GM19463 (cell line): Measurements from ENCODE around the gene ACSS3.
"Not testable (repeated sequence)": the region's sequence is repeated elsewhere in the genome, so short reads cannot be mapped to it uniquely, and the experiment has no call there.

ENCODE experiments used
- ATAC-seq: cut with Tn5 transposase; IDR thresholded peaks from one replicate; pipeline ENCODE4 v1.9.1; 2021; ENCODE audit warnings: mild to moderate bottlenecking, moderate library complexity; ENCODE audit not compliant: unreplicated experiment

The ACSS3 gene

DNA sequence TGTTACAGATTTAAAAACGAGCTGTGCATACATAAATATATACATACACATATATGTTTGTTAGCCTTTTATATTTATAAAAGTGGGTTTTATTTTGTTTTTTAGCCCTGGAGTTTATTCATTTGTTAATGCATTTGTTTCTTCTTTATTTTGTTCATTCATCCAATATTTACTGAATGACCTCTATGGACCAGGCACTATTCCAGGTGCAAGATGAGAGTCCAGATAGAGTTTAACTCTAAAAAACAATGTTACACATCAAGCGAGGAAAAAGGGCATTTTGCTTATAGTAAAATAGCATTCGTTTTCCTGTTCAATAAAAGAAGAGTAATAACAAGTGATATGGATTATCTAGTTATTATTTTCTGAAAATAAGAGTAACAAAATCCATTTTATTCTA, 14.2 kb downstream of the ACSS3 start:
- no peak for ATAC-seq

- ATAC-seq: no peak
Measured at GRCh38 chr12:81094718-81095360, 17.0 kb downstream of the ACSS3 start.

DNA sequence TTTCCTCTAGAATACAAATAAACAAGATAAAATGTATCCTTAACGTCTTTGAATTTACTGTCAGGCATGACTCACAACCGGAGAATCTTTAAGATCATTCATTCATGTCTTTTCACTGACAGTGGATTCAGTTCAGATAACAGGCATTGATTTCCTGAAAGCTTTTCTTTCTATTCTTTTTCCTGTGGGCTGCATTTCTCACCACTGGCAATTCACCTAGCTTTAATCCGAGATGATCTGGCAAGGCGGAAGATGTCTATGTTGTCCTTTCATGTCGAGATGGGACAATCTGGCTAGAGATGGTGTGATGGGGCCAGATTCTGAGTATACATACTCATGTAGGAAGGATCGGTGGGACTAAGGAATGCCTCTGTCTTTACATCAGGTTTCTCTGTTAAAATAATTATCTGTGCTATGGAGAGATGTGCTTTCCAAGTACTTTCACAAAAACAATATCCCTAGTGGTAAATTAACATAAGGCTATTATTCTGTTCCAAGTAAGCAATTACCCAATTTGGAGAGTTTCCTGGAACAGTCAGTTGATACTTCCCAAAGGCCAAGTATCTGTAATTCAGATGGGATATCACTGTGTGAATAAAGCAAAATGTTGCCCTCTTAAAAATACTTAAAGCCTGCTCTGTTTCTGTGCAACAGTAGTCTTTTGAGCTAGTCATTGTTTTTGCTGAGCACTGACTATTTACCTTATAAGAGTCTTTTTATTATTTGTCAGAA, 17.8 kb downstream of the ACSS3 start:
- ATAC-seq: no peak

GRCh38 chr12:81105687-81106086, 27.8 kb downstream of the ACSS3 start:
- no peak for ATAC-seq

GRCh38 chr12:81114226-81114625, 36.3 kb downstream of the ACSS3 start:
- ATAC-seq: no peak

DNA sequence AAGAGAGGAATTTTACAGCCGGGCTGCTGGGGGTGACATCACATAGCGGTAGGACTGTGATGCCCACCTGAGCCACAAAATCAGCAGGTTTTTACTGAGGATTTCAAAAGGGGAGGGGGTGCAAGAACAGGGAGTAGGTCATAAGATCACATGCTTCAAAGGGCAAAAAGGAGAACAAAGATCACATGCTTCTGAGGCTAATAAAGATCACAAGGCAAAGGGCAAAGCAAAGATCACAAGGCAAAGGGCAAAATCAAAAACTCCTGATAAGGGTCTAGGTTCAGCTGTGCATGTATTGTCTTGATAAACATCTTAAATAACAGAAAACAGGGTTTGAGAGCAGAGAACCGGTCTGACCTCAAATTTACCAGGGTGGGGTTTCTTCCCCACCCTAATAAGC, 41.2 kb downstream of the ACSS3 start:
- ATAC-seq: not testable (repeated sequence)

DNA sequence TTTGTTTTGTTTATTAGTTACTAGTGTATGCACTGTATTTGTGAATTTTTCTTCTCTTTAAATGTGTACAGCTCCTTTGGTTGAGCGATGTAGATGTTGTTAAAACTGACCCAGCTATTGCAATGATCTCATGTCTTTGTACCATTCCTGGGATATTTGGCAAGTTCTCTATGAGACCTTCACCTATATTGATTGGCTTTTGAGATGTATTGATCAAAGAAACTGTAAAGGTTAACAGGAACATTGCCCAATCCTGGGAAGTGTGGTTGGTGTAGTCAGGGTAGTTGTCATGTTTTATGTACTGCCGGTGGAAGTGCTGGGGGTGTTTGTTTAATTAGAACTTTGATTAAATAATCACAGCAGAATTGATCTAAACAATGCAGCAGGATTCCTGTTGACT, 43.1 kb downstream of the ACSS3 start:
- ATAC-seq: no peak

DNA sequence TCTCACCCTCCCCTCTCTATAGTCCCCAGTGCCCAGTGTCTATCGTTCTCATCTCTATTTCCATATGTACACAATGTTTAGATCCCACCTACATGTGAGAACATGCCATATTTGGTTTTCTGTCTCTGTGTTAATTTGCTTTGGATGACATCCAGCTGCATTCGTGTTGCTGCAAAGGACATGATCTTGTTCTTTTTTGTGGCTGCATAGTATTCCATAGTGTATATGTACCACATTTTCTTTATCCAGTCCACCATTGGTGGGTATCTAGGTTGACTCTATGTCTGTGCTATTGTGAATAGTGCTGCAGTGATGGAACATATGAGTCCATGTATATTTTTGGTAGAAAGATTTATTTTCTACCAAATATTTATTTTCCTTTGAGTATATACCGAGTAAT, 45.7 kb downstream of the ACSS3 start:
- no peak for ATAC-seq

DNA sequence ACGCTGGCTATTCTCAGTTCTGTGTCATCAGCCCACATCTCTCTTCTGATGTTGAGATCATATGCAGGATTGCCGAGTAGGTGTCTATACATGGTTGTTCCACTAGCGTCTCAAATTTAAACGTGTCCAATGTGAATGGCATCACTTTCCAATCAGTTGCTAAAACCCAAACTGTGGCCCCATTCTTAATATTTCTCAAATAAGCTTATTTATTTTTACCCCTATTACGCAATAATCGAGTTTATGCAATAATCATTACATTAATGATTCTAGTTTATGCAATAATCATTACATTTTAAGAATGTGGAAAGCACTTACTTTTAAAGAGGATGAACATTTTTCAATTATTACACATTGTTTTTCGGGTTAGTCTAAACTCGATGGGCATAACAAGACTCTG, 47.8 kb downstream of the ACSS3 start:
- no peak for ATAC-seq

GRCh38 chr12:81128930-81129554, 51.2 kb downstream of the ACSS3 start:
- ATAC-seq: peak; percentile 98

DNA sequence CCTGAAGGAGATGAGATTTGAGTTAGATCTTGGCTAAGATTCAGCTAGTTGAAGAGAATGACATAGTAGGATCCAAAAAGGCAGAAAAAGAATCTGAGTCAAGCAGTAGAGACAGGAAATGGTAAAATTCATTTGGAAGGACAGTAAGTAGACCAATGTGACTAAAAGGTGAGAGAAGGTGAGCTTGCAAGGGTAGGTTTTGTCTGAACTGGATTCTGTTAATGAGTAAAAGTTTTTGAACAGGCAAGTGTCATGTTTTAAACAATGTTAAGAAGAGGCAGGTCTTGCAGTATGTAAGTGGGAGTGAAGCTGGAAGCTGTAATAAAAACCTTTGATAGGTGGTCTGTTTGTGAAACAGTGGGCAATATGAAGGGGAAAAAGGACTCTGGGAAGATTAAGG, 58.6 kb downstream of the ACSS3 start:
- no peak for ATAC-seq

DNA sequence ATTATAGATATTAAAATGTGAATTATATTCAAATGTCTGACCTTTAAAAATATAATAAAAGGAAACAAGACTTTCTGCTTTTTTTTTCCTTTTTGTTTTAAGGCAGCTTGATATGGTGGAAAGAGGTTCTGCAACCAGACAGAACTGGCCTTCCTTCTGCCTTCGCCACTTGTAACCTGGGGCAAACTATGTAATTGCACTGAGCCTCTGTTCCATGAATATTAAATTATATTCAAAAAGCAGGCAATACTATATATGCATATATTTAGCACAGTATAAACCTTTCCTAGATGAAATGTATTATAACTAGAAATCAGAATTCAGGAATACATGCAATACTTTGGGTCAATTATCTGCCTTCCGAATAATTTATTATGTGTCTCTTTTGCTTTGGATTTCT, 59.9 kb downstream of the ACSS3 start:
- ATAC-seq: no peak

DNA sequence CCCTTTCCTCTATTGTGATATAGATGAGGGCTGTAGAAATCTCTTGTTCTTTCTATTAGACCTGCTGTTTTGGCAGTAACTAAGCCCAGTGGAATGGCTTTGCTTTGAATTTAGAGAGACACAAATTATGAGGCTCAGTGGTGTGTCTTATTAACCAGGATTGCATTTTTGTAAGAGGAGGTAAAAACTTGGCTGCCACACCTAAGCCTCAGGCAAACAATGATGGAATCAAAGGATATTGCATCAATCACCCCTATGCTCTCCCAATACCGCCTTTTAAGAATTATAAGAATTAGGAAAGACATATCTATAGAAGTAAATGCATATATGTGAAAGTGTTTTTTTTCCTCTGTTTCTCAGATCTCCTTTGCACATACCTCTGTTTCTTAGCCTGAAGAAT, 63.3 kb downstream of the ACSS3 start:
- no peak for ATAC-seq

DNA sequence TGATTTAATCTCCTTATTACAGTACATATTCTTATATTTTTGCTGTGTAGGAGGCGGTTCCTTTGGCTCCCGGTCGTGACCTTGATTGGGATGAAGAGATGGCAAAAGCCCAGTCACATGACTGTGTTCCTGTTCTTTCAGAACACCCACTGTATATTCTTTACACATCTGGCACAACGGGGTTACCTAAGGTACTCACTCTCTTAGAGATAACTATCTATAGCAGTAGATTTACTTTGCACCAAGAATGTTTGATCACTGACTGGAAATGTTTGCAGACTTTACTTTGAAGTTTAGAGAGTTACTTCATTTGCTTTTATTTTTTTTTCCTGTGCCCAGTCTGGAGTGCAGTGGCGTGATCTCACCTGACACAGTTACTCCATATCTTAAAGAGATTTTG, 65.2 kb downstream of the ACSS3 start:
- ATAC-seq: no peak

DNA sequence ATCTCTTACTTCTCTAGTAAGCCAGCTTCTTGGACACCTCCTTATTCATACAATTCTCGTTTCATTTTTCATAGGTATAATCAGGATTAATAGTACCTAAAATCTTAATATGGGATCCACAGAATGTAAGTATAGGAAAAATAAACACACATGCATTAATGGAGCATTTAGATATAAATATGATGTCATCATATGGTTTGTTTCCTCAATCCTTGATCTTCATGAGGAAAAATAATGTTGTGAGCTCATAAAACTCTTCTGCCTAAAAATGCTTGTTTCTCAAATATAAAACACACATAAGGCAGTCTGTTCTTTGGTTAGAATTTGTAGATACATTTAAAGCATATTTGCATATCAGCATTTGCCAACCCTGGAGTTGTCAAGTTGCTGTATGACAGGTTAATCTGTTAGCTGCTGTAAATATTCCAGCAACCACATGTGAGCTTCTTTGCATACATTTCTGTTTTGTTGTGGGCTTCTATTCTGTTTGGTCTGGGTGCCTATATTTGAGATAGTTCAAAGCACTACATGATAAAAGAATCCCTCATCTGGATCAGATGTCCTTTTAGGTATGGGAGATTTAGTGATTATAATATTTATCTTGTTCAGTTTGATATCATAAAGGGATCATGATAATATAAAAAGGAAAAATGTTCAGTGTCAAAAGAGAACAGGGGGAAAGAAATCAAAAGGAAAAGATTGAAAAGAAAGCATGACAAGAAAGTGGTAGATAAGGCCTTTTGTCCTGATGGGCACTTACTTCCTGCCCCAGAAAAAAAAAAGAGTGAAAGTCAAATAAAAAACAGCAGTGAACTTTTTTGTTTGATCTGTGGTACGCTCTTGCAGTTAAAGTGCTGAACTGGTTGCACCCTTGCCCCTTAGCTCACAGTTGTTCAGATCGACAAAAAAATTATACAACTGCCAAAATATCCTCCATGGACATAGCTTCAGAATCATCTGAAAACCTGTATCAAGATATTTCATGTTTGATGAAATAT, 68.6 kb downstream of the ACSS3 start:
- ATAC-seq: no peak

DNA sequence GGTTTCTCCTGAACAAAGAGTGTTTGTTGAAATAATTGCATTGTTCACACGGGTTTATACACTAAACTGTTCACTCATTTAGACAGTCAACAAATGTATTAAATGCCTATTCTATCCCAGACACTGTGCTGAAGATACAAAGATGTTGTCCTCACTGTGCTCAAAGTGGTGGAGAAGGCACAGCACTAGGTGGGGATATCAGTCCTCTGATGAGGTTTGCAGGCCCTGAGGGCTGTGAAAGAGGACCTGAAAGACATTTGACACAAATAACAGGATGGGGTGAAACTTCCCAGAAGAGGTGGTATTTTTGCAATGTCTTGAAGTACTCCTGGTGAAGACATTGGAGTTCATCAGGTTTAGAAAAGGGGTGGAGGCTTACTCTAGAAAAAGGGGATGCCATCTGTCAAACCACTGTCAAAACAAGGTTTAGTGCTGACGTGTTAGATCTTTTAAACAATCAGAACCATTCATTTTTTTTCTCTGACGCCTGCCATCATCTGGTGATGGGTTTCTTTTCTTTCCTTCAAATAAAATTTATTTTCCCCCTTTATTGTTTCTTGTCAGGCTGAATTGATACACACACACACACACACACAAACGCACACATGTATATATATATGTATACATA, 69.5 kb downstream of the ACSS3 start:
- ATAC-seq: no peak

GRCh38 chr12:81150382-81150781, 72.5 kb downstream of the ACSS3 start:
- no peak for ATAC-seq

- no peak for ATAC-seq
Measured at GRCh38 chr12:81159856-81160255, 82.0 kb downstream of the ACSS3 start.

- ATAC-seq: no peak
Measured at GRCh38 chr12:81161680-81162079, 83.8 kb downstream of the ACSS3 start.

GRCh38 chr12:81162391-81163136, 84.7 kb downstream of the ACSS3 start:
- no peak for ATAC-seq
